ENCODE measurements around the gene C3orf20.

Gene C3orf20

DNA sequence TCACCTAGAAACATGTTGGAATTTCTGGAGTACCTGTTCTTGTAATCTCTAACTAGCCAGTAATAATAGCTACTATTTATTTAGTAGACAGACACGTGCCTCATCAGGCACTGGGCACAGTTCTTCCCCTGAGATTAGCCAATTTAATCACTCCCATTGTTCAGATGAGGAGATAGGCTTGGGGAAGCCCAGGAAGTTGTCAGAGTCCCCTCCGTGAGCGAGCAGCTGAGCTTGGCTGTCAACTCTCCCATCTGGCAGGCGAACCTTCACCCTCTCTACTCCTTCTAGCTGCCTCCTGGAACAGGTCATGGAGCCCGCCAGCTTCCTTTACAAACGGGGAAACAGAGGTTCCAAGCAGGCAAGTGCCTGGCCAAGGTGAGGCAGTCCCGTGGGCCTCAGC lies 112.7 kb downstream of the C3orf20 start:
- no peaks in the 10 kb centered on the region for H3K9me3 ChIP-seq (ENCODE audit: low read length)
- H3K27me3 ChIP-seq (ENCODE audit: insufficient read depth, low read length), result peaks cover 6% of the 10 kb centered on the region; the same call in 1 of the 2 replicates
- no peak overlapping the region for H3K4me2 ChIP-seq (ENCODE audit: low read length)
- H3K27ac ChIP-seq (ENCODE audit: low read depth, low read length, poor library complexity, severe bottlenecking), result no peak overlapping the region
- H3K4me3 ChIP-seq (ENCODE audit: low read depth, low read length, poor library complexity, severe bottlenecking), result no peak overlapping the region
- no peak overlapping the region for H2AFZ ChIP-seq (ENCODE audit: low read length)
- H3K79me2 ChIP-seq (ENCODE audit: insufficient read depth, low read length), result no peaks in the 10 kb centered on the region
- no peaks in the 10 kb centered on the region for H3K36me3 ChIP-seq (ENCODE audit: insufficient read depth, low read length)
- H3K9ac ChIP-seq (ENCODE audit: low read length), result no peak overlapping the region
- H3F3A ChIP-seq (ENCODE audit: insufficient read depth, low read length), result no peaks in the 10 kb centered on the region
- peaks cover 4% of the 10 kb centered on the region for H3K4me1 ChIP-seq (ENCODE audit: insufficient read depth, low read length, severe bottlenecking)
- TF ChIP-seq, protein P1, sequence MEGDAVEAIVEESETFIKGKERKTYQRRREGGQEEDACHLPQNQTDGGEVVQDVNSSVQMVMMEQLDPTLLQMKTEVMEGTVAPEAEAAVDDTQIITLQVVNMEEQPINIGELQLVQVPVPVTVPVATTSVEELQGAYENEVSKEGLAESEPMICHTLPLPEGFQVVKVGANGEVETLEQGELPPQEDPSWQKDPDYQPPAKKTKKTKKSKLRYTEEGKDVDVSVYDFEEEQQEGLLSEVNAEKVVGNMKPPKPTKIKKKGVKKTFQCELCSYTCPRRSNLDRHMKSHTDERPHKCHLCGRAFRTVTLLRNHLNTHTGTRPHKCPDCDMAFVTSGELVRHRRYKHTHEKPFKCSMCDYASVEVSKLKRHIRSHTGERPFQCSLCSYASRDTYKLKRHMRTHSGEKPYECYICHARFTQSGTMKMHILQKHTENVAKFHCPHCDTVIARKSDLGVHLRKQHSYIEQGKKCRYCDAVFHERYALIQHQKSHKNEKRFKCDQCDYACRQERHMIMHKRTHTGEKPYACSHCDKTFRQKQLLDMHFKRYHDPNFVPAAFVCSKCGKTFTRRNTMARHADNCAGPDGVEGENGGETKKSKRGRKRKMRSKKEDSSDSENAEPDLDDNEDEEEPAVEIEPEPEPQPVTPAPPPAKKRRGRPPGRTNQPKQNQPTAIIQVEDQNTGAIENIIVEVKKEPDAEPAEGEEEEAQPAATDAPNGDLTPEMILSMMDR (IDR thresholded peaks at IDR 0.05; ENCODE audit: low read length), result no peak
- no peak for TF ChIP-seq EZH2 (IDR thresholded peaks at IDR 0.05; ENCODE audit: borderline replicate concordance, low read length)
- no peaks in the 10 kb centered on the region for H3K9me2 ChIP-seq (ENCODE audit: low read depth, low read length)
- H4K20me1 ChIP-seq (ENCODE audit: insufficient read depth, low read length), result no peaks in the 10 kb centered on the region

GRCh38 chr3:14788644-14789043 lies 113.7 kb downstream of the C3orf20 start:
- no peaks in the 10 kb centered on the region for H3K36me3 ChIP-seq (ENCODE audit: insufficient read depth, low read length)
- no peak for TF ChIP-seq EZH2 (IDR thresholded peaks at IDR 0.05; ENCODE audit: borderline replicate concordance, low read length)
- TF ChIP-seq, protein P1 (IDR thresholded peaks at IDR 0.05; ENCODE audit: low read length), result no peak
- H3K9me3 ChIP-seq (ENCODE audit: low read length), result no peaks in the 10 kb centered on the region
- H3K4me3 ChIP-seq (ENCODE audit: low read depth, low read length, poor library complexity, severe bottlenecking), result no peak overlapping the region
- H3K4me2 ChIP-seq (ENCODE audit: low read length), result no peak overlapping the region
- no peaks in the 10 kb centered on the region for H4K20me1 ChIP-seq (ENCODE audit: insufficient read depth, low read length)
- no peak overlapping the region for H3K9ac ChIP-seq (ENCODE audit: low read length)
- H3K79me2 ChIP-seq (ENCODE audit: insufficient read depth, low read length), result no peaks in the 10 kb centered on the region
- no peaks in the 10 kb centered on the region for H3F3A ChIP-seq (ENCODE audit: insufficient read depth, low read length)
- H2AFZ ChIP-seq (ENCODE audit: low read length), result no peak overlapping the region
- H3K4me1 ChIP-seq (ENCODE audit: insufficient read depth, low read length, severe bottlenecking), result peaks cover 8% of the 10 kb centered on the region
- H3K27ac ChIP-seq (ENCODE audit: low read depth, low read length, poor library complexity, severe bottlenecking), result no peak overlapping the region
- no peaks in the 10 kb centered on the region for H3K9me2 ChIP-seq (ENCODE audit: low read depth, low read length)
- H3K27me3 ChIP-seq (ENCODE audit: insufficient read depth, low read length), result peaks cover 6% of the 10 kb centered on the region; the same call in 1 of the 2 replicates

DNA sequence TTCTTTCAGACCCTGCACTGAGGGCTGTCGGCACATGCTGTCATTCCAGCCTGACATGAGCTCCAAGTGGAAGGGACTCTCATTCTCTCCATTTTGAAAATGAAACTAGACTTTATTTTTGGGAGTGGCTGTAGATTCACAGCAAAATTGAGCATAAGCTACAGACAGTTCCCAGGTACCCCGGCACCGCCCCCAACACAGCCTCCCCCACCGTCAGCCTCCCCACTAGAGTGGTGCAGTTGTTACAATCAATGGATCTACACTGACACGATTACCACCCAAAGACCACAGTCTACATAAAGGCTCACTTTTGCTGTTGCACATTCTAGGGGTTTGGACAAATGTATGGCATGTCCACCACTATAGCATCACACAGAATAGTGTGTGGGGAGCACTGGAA lies 114.3 kb downstream of the C3orf20 start:
- no peaks in the 10 kb centered on the region for H3F3A ChIP-seq (ENCODE audit: insufficient read depth, low read length)
- peaks cover 8% of the 10 kb centered on the region for H3K4me1 ChIP-seq (ENCODE audit: insufficient read depth, low read length, severe bottlenecking)
- no peaks in the 10 kb centered on the region for H3K9me2 ChIP-seq (ENCODE audit: low read depth, low read length)
- H4K20me1 ChIP-seq (ENCODE audit: insufficient read depth, low read length), result no peaks in the 10 kb centered on the region
- H3K4me3 ChIP-seq (ENCODE audit: low read depth, low read length, poor library complexity, severe bottlenecking), result no peak overlapping the region
- H3K27me3 ChIP-seq (ENCODE audit: insufficient read depth, low read length), result peaks cover 6% of the 10 kb centered on the region; the same call in 1 of the 2 replicates
- H3K9me3 ChIP-seq (ENCODE audit: low read length), result no peaks in the 10 kb centered on the region
- H3K9ac ChIP-seq (ENCODE audit: low read length), result no peak overlapping the region
- H3K36me3 ChIP-seq (ENCODE audit: insufficient read depth, low read length), result no peaks in the 10 kb centered on the region
- no peak overlapping the region for H3K4me2 ChIP-seq (ENCODE audit: low read length)
- no peaks in the 10 kb centered on the region for H3K79me2 ChIP-seq (ENCODE audit: insufficient read depth, low read length)
- H2AFZ ChIP-seq (ENCODE audit: low read length), result no peak overlapping the region
- H3K27ac ChIP-seq (ENCODE audit: low read depth, low read length, poor library complexity, severe bottlenecking), result no peak overlapping the region
- no peak for TF ChIP-seq EZH2 (IDR thresholded peaks at IDR 0.05; ENCODE audit: borderline replicate concordance, low read length)
- TF ChIP-seq, protein P1 (IDR thresholded peaks at IDR 0.05; ENCODE audit: low read length), result no peak

Measured in OCI-LY1 (cell line).